Mesangial cell (primary cell): Measurements from ENCODE around the gene TCERG1L. TPM values are rescaled to one million over a fixed set of nuclear protein-coding genes. Genes with fewer than 3 reads are reported as not detected.

Experiments
- total RNA-seq: library from RNA; depleted of rRNA; stranded (reverse); fragments of >200 nt; gene quantifications from 2 replicates; pipeline ENCODE4 v1.2.3, GENCODE V29; 2015

Gene TCERG1L
- under 0.01 TPM in 1 of 2 replicates, not detected in the other for total RNA-seq

DNA sequence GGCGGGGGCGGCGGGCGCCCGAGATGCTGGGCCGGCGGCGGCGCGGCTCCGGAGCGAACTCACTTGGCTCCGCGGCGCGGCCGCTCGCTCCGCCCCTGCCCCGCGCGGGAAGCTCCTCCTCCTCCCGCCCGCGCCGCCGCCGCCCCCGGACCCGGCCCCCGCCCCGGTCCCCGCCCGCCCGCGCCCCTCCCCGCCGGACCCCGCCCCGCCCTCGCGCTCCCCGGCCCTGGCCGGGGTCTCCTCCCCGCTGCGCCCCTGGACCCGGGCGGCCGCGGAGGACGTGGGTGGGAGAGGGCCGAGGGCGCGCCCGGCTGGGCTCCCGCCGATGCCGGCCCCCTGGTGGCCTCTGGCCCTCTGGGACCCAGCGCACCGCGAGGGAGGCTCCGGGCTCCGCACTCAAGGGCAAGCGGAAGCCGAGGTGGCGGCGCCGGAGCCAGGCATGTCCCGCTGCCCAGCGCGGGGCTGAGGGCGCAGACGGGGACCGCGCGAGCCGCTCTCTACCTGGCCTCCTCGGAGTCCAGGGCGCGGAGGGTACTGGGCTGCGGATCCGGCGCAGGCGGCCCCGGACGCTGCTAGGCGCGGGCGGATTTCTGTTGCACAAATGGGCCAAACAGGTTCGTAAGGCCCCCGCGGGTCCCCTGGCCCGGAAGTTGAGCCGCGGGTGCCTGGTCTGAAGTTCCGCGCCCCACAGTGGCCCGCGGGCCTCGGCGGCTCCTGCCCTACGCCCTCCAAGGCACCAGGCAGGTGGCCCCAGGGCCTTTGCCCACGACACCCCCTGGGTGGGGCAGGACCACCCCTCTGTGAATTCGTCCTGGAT is at the start of gene TCERG1L:
Gene TCERG1L (minus strand): TSS at position 61 of the 817 bp plus-strand sequence. CDS start 86 bp downstream, outside the sequence.

